Skeletal muscle tissue (tissue), 4 donors: Measurements from ENCODE around the gene ZSWIM3. TPM values are rescaled to one million over a fixed set of nuclear protein-coding genes. Genes with fewer than 3 reads are reported as not detected.

Source experiments
- H3K27ac ChIP-seq: one replicate; pipeline ENCODE4 v1.7.0; 2013; ENCODE audit warnings: mild to moderate bottlenecking, low read depth, low read length, inconsistent platforms
- H3K27me3 ChIP-seq, 3 donors: one replicate each; pipeline ENCODE4 v1.7.0; 2013; ENCODE audit warnings: low read length in 3 of 3; ENCODE audit not compliant: control insufficient read depth in 3 of 3, insufficient read depth in 3 of 3
- H3K36me3 ChIP-seq, 3 donors: one replicate each; pipeline ENCODE4 v1.7.0; 2013; ENCODE audit warnings: low read length in 3 of 3; ENCODE audit not compliant: control insufficient read depth in 3 of 3, insufficient read depth in 3 of 3
- H3K4me1 ChIP-seq, 3 donors: one replicate each; pipeline ENCODE4 v1.7.0; 2013; ENCODE audit warnings: low read length in 3 of 3, mild to moderate bottlenecking in 3 of 3; ENCODE audit not compliant: control insufficient read depth in 3 of 3, insufficient read depth in 3 of 3
- H3K4me3 ChIP-seq, 3 donors: one replicate each; pipeline ENCODE4 v1.7.0; 2013; ENCODE audit warnings: low read length in 3 of 3
- H3K9ac ChIP-seq, 3 donors: one replicate each; pipeline ENCODE4 v1.7.0; 2013; ENCODE audit warnings: low read length in 3 of 3, mild to moderate bottlenecking in 3 of 3, moderate library complexity in 2 of 3, low read depth in 1 of 3
- H3K9me3 ChIP-seq, 3 donors: one replicate each; pipeline ENCODE4 v1.7.0; 2013; ENCODE audit warnings: low read length in 3 of 3; ENCODE audit not compliant: control insufficient read depth in 3 of 3
- total RNA-seq: library from RNA; depleted of rRNA; stranded (reverse); fragments of >200 nt; gene quantifications from one replicate; pipeline ENCODE4 v1.2.3, GENCODE V29; 2014
- donor health status: Osteomylitis.

ZSWIM3 gene
- total RNA-seq, 1 donor from 2014 or later = 7.8 TPM

DNA sequence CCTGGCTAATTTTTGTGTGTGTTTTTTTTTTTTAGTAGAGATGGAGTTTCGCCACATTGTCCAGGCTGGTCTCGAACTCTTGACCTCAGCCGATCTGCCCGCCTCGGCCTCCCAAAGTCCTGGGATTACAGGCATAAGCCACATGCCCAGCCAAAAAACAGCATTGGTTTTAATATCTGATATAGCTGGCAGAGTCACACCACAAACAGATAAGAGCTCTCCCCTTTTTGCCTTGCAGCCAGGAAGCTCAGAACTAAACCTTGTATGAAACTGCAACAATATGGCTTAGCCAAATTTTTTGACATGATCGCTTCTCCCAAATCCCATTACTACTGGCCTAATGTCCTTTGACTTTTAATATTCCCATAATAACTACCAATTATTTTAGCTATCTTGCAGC lies 5.1 kb upstream of the ZSWIM3 start:
- Histone ChIP-seq H3K27me3 (no peaks in the 10 kb centered on the region), H3K4me1 (peaks cover 22 to 25% (median 23%) of the 10 kb centered on the region in 3 donors), H3K4me3 (no peak overlapping the region), H3K9me3 (no peaks in the 10 kb centered on the region), H3K27ac (no peak overlapping the region), H3K9ac (no peak overlapping the region), H3K36me3 (peaks cover 22 to 39% (median 26%) of the 10 kb centered on the region in 3 donors)

DNA sequence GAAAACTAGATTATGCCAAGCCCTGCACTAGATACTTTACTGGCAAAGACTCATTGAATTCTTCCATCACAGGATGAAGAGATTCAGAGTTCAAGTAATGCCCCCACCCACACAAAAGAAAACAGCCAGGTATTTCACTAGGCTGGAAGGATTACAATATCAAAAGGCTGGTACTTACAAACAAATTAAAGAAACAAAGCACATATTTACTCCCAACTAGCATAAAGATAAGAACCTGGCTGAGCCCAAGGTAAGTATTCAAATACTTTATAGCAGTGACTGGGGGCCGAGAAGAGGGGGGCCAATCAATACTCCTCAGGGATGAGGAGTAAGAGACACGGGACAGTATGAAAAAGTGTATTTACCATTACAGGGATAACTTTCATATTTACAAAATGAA lies 3.9 kb upstream of the ZSWIM3 start:
- H3K27ac ChIP-seq = no peak overlapping the region
- no peak overlapping the region for H3K9ac ChIP-seq
- H3K9me3 ChIP-seq = no peaks in the 10 kb centered on the region
- no peaks in the 10 kb centered on the region for H3K27me3 ChIP-seq
- H3K36me3 ChIP-seq = peaks cover 18 to 34% (median 23%) of the 10 kb centered on the region in 3 donors
- H3K4me3 ChIP-seq = no peak overlapping the region
- peaks cover 28 to 35% (median 31%) of the 10 kb centered on the region in 3 donors for H3K4me1 ChIP-seq

DNA sequence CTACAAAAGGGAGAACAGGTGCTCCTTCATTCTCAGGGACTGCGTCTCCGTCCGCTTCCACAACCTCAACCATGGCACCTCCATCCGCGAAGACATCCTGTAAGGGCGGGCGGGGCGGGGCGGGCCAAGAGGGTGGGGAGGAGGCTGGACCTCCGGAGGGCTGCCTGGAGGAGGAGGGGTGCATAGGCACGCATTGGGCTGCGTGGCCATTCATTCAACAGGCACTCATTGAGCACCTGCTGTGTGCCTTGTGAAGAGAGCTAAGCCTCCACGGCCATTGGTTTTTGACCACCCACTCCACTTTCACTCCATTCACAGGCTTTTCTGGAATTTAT lies 435 bp downstream of the ZSWIM3 start:
- peak overlapping the region; percentile 89 for H3K27ac ChIP-seq
- H3K4me1 ChIP-seq = peaks cover 27 to 36% (median 28%) of the 10 kb centered on the region in 3 donors
- peak overlapping the region; percentile 94 to 95 (median 95) for H3K4me3 ChIP-seq
- H3K9ac ChIP-seq = peak overlapping the region; percentile 83 to 92 (median 90)
- H3K27me3 ChIP-seq = no peaks in the 10 kb centered on the region
- no peaks in the 10 kb centered on the region for H3K9me3 ChIP-seq
- peaks cover 4 to 17% (median 6%) of the 10 kb centered on the region in 3 donors for H3K36me3 ChIP-seq

DNA sequence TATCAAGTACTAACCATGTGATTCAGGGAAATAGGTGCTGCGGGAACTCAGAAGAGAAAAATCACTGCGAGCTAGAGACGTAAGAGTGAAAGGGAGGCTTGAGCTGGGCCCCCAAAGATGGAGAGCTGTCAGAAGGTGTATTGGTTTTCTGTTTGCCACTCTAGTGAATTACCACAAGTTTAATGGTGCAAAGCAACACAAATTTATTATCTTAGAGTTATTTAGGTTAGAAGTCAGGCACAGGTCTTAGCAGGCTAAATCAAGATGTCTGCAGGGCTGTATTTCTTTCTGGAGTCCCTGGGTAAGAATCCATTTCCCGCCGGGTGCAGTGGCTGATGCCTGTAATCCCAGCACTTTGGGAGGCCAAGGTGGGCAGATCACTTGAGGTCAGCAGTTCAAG lies 2.5 kb downstream of the ZSWIM3 start:
- H3K36me3 ChIP-seq = peaks cover under 1 to 2% (median under 1%) of the 10 kb centered on the region in 3 donors
- H3K27ac ChIP-seq = no peak overlapping the region
- H3K4me1 ChIP-seq = peaks cover 22 to 31% (median 24%) of the 10 kb centered on the region in 3 donors
- H3K27me3 ChIP-seq = no peaks in the 10 kb centered on the region
- H3K9me3 ChIP-seq = no peaks in the 10 kb centered on the region
- no peak overlapping the region for H3K9ac ChIP-seq
- no peak overlapping the region for H3K4me3 ChIP-seq

DNA sequence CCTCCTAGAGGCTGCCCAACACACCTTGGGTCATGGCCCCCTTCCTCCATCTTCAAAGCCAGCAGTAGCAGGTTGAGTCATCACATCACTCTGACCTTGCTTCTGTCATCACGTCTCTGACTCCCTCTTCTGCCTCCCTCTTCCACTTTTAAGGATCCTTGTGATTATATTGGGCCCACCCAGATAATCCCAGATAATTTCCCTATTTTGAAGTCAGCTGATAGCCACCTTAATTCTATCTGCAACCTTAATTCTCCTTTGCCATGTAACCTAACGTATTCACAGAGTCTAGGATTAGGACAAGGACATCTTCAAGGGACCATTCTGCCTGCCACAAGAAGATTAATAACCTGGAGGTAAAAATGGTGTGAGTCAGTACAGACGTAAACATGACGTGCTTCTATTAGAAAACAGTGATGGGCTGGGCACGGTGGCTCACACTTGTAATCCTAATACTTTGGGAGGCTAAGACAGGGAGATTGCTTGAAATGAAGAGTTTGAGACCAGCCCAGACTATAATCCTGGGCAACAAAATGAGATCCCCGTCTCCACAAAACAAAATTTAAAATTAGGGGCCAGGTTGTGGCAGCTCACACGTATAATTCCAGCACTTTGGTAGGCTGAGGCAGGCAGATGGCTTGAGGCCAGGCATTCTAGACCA lies 3.3 kb downstream of the ZSWIM3 start:
- no peak overlapping the region for H3K27ac ChIP-seq
- H3K36me3 ChIP-seq = no peaks in the 10 kb centered on the region
- H3K27me3 ChIP-seq = no peaks in the 10 kb centered on the region
- H3K9me3 ChIP-seq = no peaks in the 10 kb centered on the region
- H3K4me3 ChIP-seq = no peak overlapping the region
- H3K9ac ChIP-seq = no peak overlapping the region
- H3K4me1 ChIP-seq = peaks cover 17 to 26% (median 18%) of the 10 kb centered on the region in 3 donors

DNA sequence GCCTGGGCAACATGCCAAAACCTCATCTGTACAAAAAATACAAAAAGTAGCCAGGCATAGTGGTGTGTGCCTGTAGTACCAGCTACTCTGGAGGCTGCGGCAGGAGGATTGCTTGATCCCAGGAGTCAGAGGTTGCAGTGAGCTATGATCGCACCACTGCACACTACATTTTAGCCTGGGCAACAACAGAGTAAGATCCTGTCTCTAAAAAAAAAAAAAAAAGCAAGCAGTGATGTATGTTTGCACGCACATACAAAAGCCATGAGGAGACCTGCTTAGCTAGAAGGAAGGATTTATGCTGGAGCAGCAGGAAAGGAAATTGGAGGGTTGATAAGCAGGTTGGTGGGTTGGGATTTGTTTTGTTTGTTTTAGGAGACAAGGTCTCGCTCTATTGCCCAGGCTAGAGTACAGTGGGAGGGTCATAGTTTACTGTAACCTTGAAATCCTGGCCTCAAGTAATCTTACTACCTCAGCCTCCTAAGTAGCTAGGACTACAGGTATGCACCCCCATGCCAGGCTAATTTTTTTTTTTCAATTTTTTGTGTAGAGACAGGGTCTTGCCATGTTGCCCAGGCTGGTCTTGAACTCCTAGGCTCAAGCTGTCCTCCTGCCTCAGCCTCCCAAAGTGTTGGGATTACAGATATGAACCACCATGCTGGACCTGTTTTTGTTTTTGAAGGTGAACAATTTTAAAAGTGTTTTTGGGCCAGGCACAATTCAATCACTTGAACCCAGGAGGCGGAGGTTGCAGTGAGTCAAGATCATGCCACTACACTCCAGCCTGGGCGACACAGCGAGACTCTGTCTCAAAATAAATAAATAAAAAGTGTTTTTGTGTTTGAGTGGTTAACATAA lies 4.0 kb downstream of the ZSWIM3 start:
- Histone ChIP-seq H3K4me3 (no peak overlapping the region), H3K9ac (no peak overlapping the region), H3K9me3 (no peaks in the 10 kb centered on the region), H3K27me3 (no peaks in the 10 kb centered on the region), H3K4me1 (peaks cover 9 to 18% (median 10%) of the 10 kb centered on the region in 3 donors), H3K36me3 (no peaks in the 10 kb centered on the region), H3K27ac (no peak overlapping the region)

DNA sequence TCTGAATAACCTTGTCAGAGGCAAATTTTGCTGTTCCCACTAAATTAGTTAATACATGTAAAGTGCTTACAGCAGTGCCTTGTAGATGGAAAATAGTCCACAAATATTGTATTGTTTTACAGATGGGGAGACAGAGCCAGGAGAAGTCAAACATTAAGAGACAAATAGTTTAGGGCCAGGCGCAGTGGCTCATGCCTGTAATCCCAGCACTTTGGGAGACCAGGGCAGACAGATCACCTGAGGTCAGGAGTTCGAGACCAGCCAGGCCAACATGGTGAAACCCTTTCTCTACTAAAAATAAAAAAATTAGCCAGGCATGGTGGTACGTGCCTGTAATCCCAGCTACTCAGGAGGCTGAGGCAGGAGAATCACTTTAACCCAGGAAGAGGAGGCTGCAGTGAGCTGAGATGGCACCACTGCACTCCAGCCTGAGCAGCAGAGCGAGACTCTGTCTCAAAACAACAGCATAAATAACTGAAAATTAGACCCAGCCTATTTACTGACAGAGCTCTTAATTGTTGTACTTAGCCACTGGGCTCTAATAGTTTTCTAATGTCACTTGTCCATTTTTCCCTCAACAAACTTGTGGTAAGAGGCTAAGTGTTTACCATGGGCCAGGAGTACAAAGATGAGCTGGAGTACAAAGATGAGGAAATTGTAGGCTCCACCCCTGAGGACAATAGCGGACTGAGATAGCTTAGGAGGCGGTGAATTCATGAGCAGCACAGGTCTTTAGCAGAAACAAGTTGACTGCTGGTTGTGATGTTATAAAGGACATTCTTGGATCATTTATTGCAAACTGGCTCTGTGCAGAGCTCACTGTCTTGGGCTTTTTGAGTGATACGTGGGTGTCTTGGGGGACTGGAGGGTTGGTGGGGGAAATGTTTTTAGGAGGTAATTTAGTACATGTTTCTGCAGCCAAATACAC lies 6.4 kb downstream of the ZSWIM3 start:
- Histone ChIP-seq H3K4me1 (no peaks in the 10 kb centered on the region), H3K36me3 (no peaks in the 10 kb centered on the region), H3K9me3 (no peaks in the 10 kb centered on the region), H3K27me3 (no peaks in the 10 kb centered on the region), H3K4me3 (no peak overlapping the region), H3K9ac (no peak overlapping the region), H3K27ac (no peak overlapping the region)

DNA sequence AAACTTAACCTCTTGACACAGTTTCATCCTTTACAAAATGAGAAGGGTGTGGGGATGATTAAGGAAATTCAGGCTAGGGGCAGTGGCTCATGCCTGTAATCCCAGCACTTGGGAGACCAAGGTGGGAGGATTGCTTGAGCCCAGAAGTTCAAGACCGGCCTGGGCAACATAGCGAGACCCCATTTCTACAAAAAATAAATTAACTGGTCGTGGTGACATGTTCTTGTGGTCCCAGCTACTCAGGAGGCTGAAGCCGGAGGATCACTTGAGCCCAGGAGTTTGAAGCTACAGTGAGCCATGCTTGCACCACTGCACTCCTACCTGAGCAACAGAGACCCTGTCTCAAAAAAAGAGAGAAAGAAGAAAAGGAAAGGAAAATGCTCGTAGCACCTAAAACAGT lies 9.0 kb downstream of the ZSWIM3 start:
- no peak overlapping the region for H3K27ac ChIP-seq
- H3K4me1 ChIP-seq = no peaks in the 10 kb centered on the region
- no peaks in the 10 kb centered on the region for H3K9me3 ChIP-seq
- no peaks in the 10 kb centered on the region for H3K36me3 ChIP-seq
- no peak overlapping the region for H3K9ac ChIP-seq
- H3K4me3 ChIP-seq = no peak overlapping the region
- no peaks in the 10 kb centered on the region for H3K27me3 ChIP-seq

DNA sequence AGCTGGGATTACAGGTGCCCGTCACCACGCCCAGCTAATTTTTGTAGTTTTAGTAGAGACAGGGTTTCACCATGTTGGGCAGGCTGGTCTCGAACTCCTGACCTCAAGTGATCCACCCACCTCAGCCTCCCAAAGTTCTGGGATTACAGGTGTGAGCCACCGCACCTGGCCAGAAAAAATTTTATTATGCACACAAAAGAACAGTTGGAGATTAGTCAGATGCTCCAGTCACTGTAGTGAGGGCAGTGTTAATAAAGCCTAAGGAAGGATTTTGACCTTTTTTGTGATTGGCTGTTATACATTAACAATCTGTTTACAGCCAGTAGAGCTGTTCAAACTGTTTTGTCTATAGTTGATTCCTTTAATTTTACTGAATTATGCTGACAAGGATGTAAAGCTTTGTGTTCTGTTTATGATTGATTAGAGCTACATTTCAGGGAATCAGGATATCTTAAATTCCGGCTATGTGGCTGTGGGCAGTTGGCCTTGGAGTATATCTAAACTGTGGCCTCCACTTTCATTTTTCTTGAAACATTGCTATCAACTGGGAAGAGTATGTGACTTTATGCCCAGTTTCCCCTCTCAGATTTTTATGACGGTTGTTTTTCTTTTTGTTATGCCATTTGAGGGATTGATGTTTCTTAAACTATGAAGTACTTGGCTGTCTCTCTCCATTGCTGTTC lies 9.9 kb downstream of the ZSWIM3 start:
- no peaks in the 10 kb centered on the region for H3K9me3 ChIP-seq
- no peaks in the 10 kb centered on the region for H3K4me1 ChIP-seq
- H3K27ac ChIP-seq = no peak overlapping the region
- no peaks in the 10 kb centered on the region for H3K27me3 ChIP-seq
- H3K36me3 ChIP-seq = no peaks in the 10 kb centered on the region
- H3K9ac ChIP-seq = no peak overlapping the region
- H3K4me3 ChIP-seq = no peak overlapping the region
